ENCODE measurements around the gene SLC8B1.
A peak's percentile ranks its signal among the peaks of the same experiment; 100 is the strongest.

The SLC8B1 gene
- total RNA-seq, result 20.9 to 75.7 (median 31.6) reads per million in 9 experiments

GRCh38 chr12:113334786-113335539 is at the start of gene SLC8B1:
Gene SLC8B1 (minus strand): TSS chr12:113335109. CDS start chr12:113332878, 2,231 bp downstream.
- ATAC-seq (replicated peaks), result peak; percentile 99
- peak within 1 kb of the TSS; percentile 93 to 95 for H3K4me3 Mint-ChIP-seq
- H3K27ac Mint-ChIP-seq, result peak within 1 kb of the TSS; percentile 83 to 85
- peak; percentile 82 to 87 (median 84) for DNase-seq
- peaks cover 12 to 37% of the 10 kb centered on the region in 2 donors for H3K4me1 Mint-ChIP-seq (ENCODE audit: low read depth in 2 of 2)
- peaks cover 0 to 11% of the 10 kb centered on the region in 2 donors for H3K27me3 Mint-ChIP-seq
- H3K9me3 Mint-ChIP-seq, result no peaks in the 10 kb centered on the region
- H3K36me3 Mint-ChIP-seq (ENCODE audit: insufficient read depth), result peaks cover 9% of the 10 kb centered on the region

GRCh38 chr12:113382206-113382605 is 47.3 kb upstream of the SLC8B1 start:
- Mint-ChIP-seq H3K4me3 (no peak overlapping the region), H3K4me1 (ENCODE audit: low read depth in 2 of 2) (no peaks in the 10 kb centered on the region), H3K27ac (no peak overlapping the region), H3K36me3 (ENCODE audit: insufficient read depth) (peaks cover 25% of the 10 kb centered on the region), H3K9me3 (no peaks in the 10 kb centered on the region), H3K27me3 (no peaks in the 10 kb centered on the region)
- DNase-seq (no peak), ATAC-seq (replicated peaks) (no peak)

GRCh38 chr12:113381220-113381619 is 46.3 kb upstream of the SLC8B1 start:
- H3K27me3 Mint-ChIP-seq, result no peaks in the 10 kb centered on the region
- H3K36me3 Mint-ChIP-seq (ENCODE audit: insufficient read depth), result peaks cover 26% of the 10 kb centered on the region
- H3K27ac Mint-ChIP-seq, result no peak overlapping the region
- DNase-seq (no peak), ATAC-seq (replicated peaks) (no peak)
- H3K9me3 Mint-ChIP-seq, result no peaks in the 10 kb centered on the region
- no peaks in the 10 kb centered on the region for H3K4me1 Mint-ChIP-seq (ENCODE audit: low read depth in 2 of 2)
- no peak overlapping the region for H3K4me3 Mint-ChIP-seq

GRCh38 chr12:113378291-113378690 is 43.4 kb upstream of the SLC8B1 start:
- DNase-seq (no peak), ATAC-seq (replicated peaks) (no peak)
- Mint-ChIP-seq H3K4me1 (ENCODE audit: low read depth in 2 of 2) (no peaks in the 10 kb centered on the region), H3K36me3 (ENCODE audit: insufficient read depth) (peaks cover 25% of the 10 kb centered on the region), H3K4me3 (no peak overlapping the region), H3K9me3 (no peaks in the 10 kb centered on the region), H3K27me3 (no peaks in the 10 kb centered on the region), H3K27ac (no peak overlapping the region)

- ATAC-seq (replicated peaks), result no peak
- Mint-ChIP-seq H3K9me3 (no peaks in the 10 kb centered on the region), H3K27ac (peak overlapping the region in 1 of 2 donors; percentile 32), H3K36me3 (ENCODE audit: insufficient read depth) (peaks cover 18% of the 10 kb centered on the region), H3K4me1 (ENCODE audit: low read depth in 2 of 2) (peaks cover 0 to 3% of the 10 kb centered on the region in 2 donors), H3K27me3 (no peaks in the 10 kb centered on the region), H3K4me3 (no peak overlapping the region)
- DNase-seq, result no peak
These were observed 40.0 kb upstream of the SLC8B1 start for GRCh38 chr12:113374823-113375428.

- DNase-seq, result no peak
- Mint-ChIP-seq H3K36me3 (ENCODE audit: insufficient read depth) (peaks cover 12% of the 10 kb centered on the region), H3K4me1 (ENCODE audit: low read depth in 2 of 2) (peaks cover 0 to 3% of the 10 kb centered on the region in 2 donors), H3K9me3 (no peaks in the 10 kb centered on the region), H3K4me3 (no peak overlapping the region), H3K27me3 (no peaks in the 10 kb centered on the region), H3K27ac (no peak overlapping the region)
- ATAC-seq (replicated peaks), result no peak
These were observed 39.1 kb upstream of the SLC8B1 start for GRCh38 chr12:113373969-113374368.

- H3K4me3 Mint-ChIP-seq, result no peak overlapping the region
- ATAC-seq (replicated peaks), result no peak
- peaks cover 12% of the 10 kb centered on the region for H3K36me3 Mint-ChIP-seq (ENCODE audit: insufficient read depth)
- no peak overlapping the region for H3K27ac Mint-ChIP-seq
- H3K4me1 Mint-ChIP-seq (ENCODE audit: low read depth in 2 of 2), result peaks cover 3 to 6% of the 10 kb centered on the region in 2 donors
- no peaks in the 10 kb centered on the region for H3K27me3 Mint-ChIP-seq
- no peaks in the 10 kb centered on the region for H3K9me3 Mint-ChIP-seq
- DNase-seq, result no peak
These were observed 38.5 kb upstream of the SLC8B1 start for GRCh38 chr12:113373440-113373839.

- H3K27ac Mint-ChIP-seq, result no peak overlapping the region
- ATAC-seq (replicated peaks), result no peak
- peaks cover 10% of the 10 kb centered on the region for H3K36me3 Mint-ChIP-seq (ENCODE audit: insufficient read depth)
- no peaks in the 10 kb centered on the region for H3K9me3 Mint-ChIP-seq
- DNase-seq, result no peak
- H3K4me3 Mint-ChIP-seq, result no peak overlapping the region
- no peaks in the 10 kb centered on the region for H3K27me3 Mint-ChIP-seq
- peaks cover 6 to 10% of the 10 kb centered on the region in 2 donors for H3K4me1 Mint-ChIP-seq (ENCODE audit: low read depth in 2 of 2)
These were observed 37.5 kb upstream of the SLC8B1 start for GRCh38 chr12:113372371-113372770.

GRCh38 chr12:113371808-113372207 is 36.9 kb upstream of the SLC8B1 start:
- Mint-ChIP-seq H3K4me3 (no peak overlapping the region), H3K9me3 (no peaks in the 10 kb centered on the region), H3K27ac (no peak overlapping the region), H3K36me3 (ENCODE audit: insufficient read depth) (peaks cover 9% of the 10 kb centered on the region), H3K4me1 (ENCODE audit: low read depth in 2 of 2) (peaks cover 6 to 13% of the 10 kb centered on the region in 2 donors), H3K27me3 (no peaks in the 10 kb centered on the region)
- DNase-seq (no peak), ATAC-seq (replicated peaks) (no peak)

- Mint-ChIP-seq H3K4me3 (no peak overlapping the region), H3K27ac (no peak overlapping the region), H3K4me1 (ENCODE audit: low read depth in 2 of 2) (peaks cover 6 to 13% of the 10 kb centered on the region in 2 donors), H3K9me3 (no peaks in the 10 kb centered on the region), H3K27me3 (no peaks in the 10 kb centered on the region), H3K36me3 (ENCODE audit: insufficient read depth) (peaks cover 10% of the 10 kb centered on the region)
- no peak for ATAC-seq (replicated peaks)
- no peak for DNase-seq
These were observed 36.2 kb upstream of the SLC8B1 start for GRCh38 chr12:113370923-113371682.

- peaks cover 6 to 13% of the 10 kb centered on the region in 2 donors for H3K4me1 Mint-ChIP-seq (ENCODE audit: low read depth in 2 of 2)
- H3K36me3 Mint-ChIP-seq (ENCODE audit: insufficient read depth), result peaks cover 9% of the 10 kb centered on the region
- DNase-seq (no peak), ATAC-seq (replicated peaks) (no peak)
- H3K9me3 Mint-ChIP-seq, result no peaks in the 10 kb centered on the region
- no peak overlapping the region for H3K27ac Mint-ChIP-seq
- H3K27me3 Mint-ChIP-seq, result no peaks in the 10 kb centered on the region
- H3K4me3 Mint-ChIP-seq, result no peak overlapping the region
These were observed 34.6 kb upstream of the SLC8B1 start for GRCh38 chr12:113369391-113369985.

- no peak overlapping the region for H3K4me3 Mint-ChIP-seq
- ATAC-seq (replicated peaks), result no peak
- no peaks in the 10 kb centered on the region for H3K27me3 Mint-ChIP-seq
- peaks cover 10 to 13% of the 10 kb centered on the region in 2 donors for H3K4me1 Mint-ChIP-seq (ENCODE audit: low read depth in 2 of 2)
- peaks cover 9% of the 10 kb centered on the region for H3K36me3 Mint-ChIP-seq (ENCODE audit: insufficient read depth)
- H3K9me3 Mint-ChIP-seq, result no peaks in the 10 kb centered on the region
- H3K27ac Mint-ChIP-seq, result no peak overlapping the region
- no peak for DNase-seq
These were observed 33.4 kb upstream of the SLC8B1 start for GRCh38 chr12:113368331-113368730.

- no peak overlapping the region for H3K27ac Mint-ChIP-seq
- peaks cover 9% of the 10 kb centered on the region for H3K36me3 Mint-ChIP-seq (ENCODE audit: insufficient read depth)
- H3K27me3 Mint-ChIP-seq, result no peaks in the 10 kb centered on the region
- no peak for DNase-seq
- ATAC-seq (replicated peaks), result no peak
- H3K4me1 Mint-ChIP-seq (ENCODE audit: low read depth in 2 of 2), result peaks cover 10 to 13% of the 10 kb centered on the region in 2 donors
- H3K4me3 Mint-ChIP-seq, result no peak overlapping the region
- H3K9me3 Mint-ChIP-seq, result no peaks in the 10 kb centered on the region
These were observed 31.9 kb upstream of the SLC8B1 start for GRCh38 chr12:113366827-113367226.

Data from effector memory CD8-positive, alpha-beta T cell (primary cell).